ENCODE data around the gene LRRC56.
"Not testable (repeated sequence)": the region's sequence is repeated elsewhere in the genome, so short reads cannot be mapped to it uniquely, and the experiment has no call there.

The LRRC56 gene

GRCh38 chr11:565921-566509 is 28.7 kb downstream of the LRRC56 start:
- Mint-ChIP-seq H3K4me3 (peak overlapping the region; percentile 75), H3K27ac (no peak overlapping the region), H3K9me3 (no peaks in the 10 kb centered on the region), H3K4me1 (peaks cover 12% of the 10 kb centered on the region), H3K36me3 (peaks cover 52% of the 10 kb centered on the region)
- no peak for DNase-seq (ENCODE audit: low spot score in 2 of 2)
- ATAC-seq: no peak

GRCh38 chr11:567011-567628 is 29.8 kb downstream of the LRRC56 start:
- no peak for DNase-seq (ENCODE audit: low spot score in 2 of 2)
- ATAC-seq: no peak
- Mint-ChIP-seq H3K4me1 (peaks cover 6% of the 10 kb centered on the region), H3K9me3 (no peaks in the 10 kb centered on the region), H3K27ac (peak overlapping the region; percentile 37), H3K36me3 (peaks cover 44% of the 10 kb centered on the region), H3K4me3 (peak overlapping the region; percentile 75)

GRCh38 chr11:567629-568292 is 30.4 kb downstream of the LRRC56 start:
- H3K9me3 Mint-ChIP-seq: no peaks in the 10 kb centered on the region
- H3K36me3 Mint-ChIP-seq: peaks cover 44% of the 10 kb centered on the region
- ATAC-seq (no peak), DNase-seq (ENCODE audit: low spot score in 2 of 2) (no peak)
- H3K4me1 Mint-ChIP-seq: peaks cover 6% of the 10 kb centered on the region
- peak overlapping the region; percentile 75 for H3K4me3 Mint-ChIP-seq
- no peak overlapping the region for H3K27ac Mint-ChIP-seq

GRCh38 chr11:568306-569157 is 31.2 kb downstream of the LRRC56 start:
- ATAC-seq: peak; percentile 94
- Mint-ChIP-seq H3K9me3 (no peaks in the 10 kb centered on the region), H3K4me3 (peak overlapping the region; percentile 75), H3K36me3 (peaks cover 39% of the 10 kb centered on the region), H3K27ac (peak overlapping the region; percentile 54), H3K4me1 (peaks cover 4% of the 10 kb centered on the region)
- peak; percentile 93 to 98 for DNase-seq (ENCODE audit: low spot score in 2 of 2)

- H3K9me3 Mint-ChIP-seq: no peaks in the 10 kb centered on the region
- H3K27ac Mint-ChIP-seq: peak overlapping the region; percentile 54
- peak overlapping the region; percentile 75 for H3K4me3 Mint-ChIP-seq
- H3K4me1 Mint-ChIP-seq: peaks cover 4% of the 10 kb centered on the region
- peaks cover 31% of the 10 kb centered on the region for H3K36me3 Mint-ChIP-seq
- ATAC-seq (no peak), DNase-seq (ENCODE audit: low spot score in 2 of 2) (no peak)
Measured at GRCh38 chr11:569158-569885, 32.0 kb downstream of the LRRC56 start.

- Mint-ChIP-seq H3K27ac (no peak overlapping the region), H3K36me3 (peaks cover 26% of the 10 kb centered on the region), H3K9me3 (no peaks in the 10 kb centered on the region), H3K4me1 (peaks cover 14% of the 10 kb centered on the region), H3K4me3 (no peak overlapping the region)
- DNase-seq (ENCODE audit: low spot score in 2 of 2): no peak
- ATAC-seq: no peak
Measured at GRCh38 chr11:571802-572185, 34.5 kb downstream of the LRRC56 start.

- Mint-ChIP-seq H3K4me3 (no peak overlapping the region), H3K4me1 (peaks cover 25% of the 10 kb centered on the region), H3K27ac (no peak overlapping the region), H3K9me3 (no peaks in the 10 kb centered on the region), H3K36me3 (peaks cover 25% of the 10 kb centered on the region)
- ATAC-seq: no peak
- DNase-seq (ENCODE audit: low spot score in 2 of 2): no peak
Measured at GRCh38 chr11:573146-573759, 35.9 kb downstream of the LRRC56 start.

- peaks cover 33% of the 10 kb centered on the region for H3K36me3 Mint-ChIP-seq
- not testable (repeated sequence) for DNase-seq (ENCODE audit: low spot score in 2 of 2); H3K27ac Mint-ChIP-seq; ATAC-seq; H3K9me3 Mint-ChIP-seq
- H3K4me3 Mint-ChIP-seq: peak overlapping the region; percentile 82
- peaks cover 33% of the 10 kb centered on the region for H3K4me1 Mint-ChIP-seq
Measured at GRCh38 chr11:574031-574570, 36.8 kb downstream of the LRRC56 start.

GRCh38 chr11:574632-575312 is 37.4 kb downstream of the LRRC56 start:
- Mint-ChIP-seq H3K27ac (peak overlapping the region; percentile 58), H3K4me1 (peaks cover 40% of the 10 kb centered on the region), H3K9me3 (no peaks in the 10 kb centered on the region), H3K36me3 (peaks cover 37% of the 10 kb centered on the region), H3K4me3 (peak overlapping the region; percentile 82)
- ATAC-seq: no peak
- DNase-seq (ENCODE audit: low spot score in 2 of 2): peak in 1 of 2 donors; percentile 60

- Mint-ChIP-seq H3K36me3 (peaks cover 40% of the 10 kb centered on the region), H3K4me1 (peaks cover 47% of the 10 kb centered on the region), H3K27ac (peak overlapping the region; percentile 99), H3K9me3 (no peaks in the 10 kb centered on the region), H3K4me3 (peak overlapping the region; percentile 82)
- ATAC-seq: peak; percentile 49
- no peak for DNase-seq (ENCODE audit: low spot score in 2 of 2)
Measured at GRCh38 chr11:575313-575995, 38.1 kb downstream of the LRRC56 start.

GRCh38 chr11:575996-576768 is 38.9 kb downstream of the LRRC56 start, which contains the start of gene PHRF1:
TSS of gene PHRF1 (plus strand) at chr11:576470. CDS start at chr11:581513, 5,043 bp downstream.
- ATAC-seq: peak; percentile 93
- H3K9me3 Mint-ChIP-seq: no peaks in the 10 kb centered on the region
- peaks cover 51% of the 10 kb centered on the region for H3K4me1 Mint-ChIP-seq
- H3K27ac Mint-ChIP-seq: peak within 1 kb of the TSS; percentile 99
- DNase-seq (ENCODE audit: low spot score in 2 of 2): peak; percentile 95 to 97
- H3K36me3 Mint-ChIP-seq: peaks cover 48% of the 10 kb centered on the region
- H3K4me3 Mint-ChIP-seq: peak within 1 kb of the TSS; percentile 82

- peaks cover 56% of the 10 kb centered on the region for H3K36me3 Mint-ChIP-seq
- DNase-seq (ENCODE audit: low spot score in 2 of 2): peak in 1 of 2 donors; percentile 58
- no peak for ATAC-seq
- peaks cover 60% of the 10 kb centered on the region for H3K4me1 Mint-ChIP-seq
- no peaks in the 10 kb centered on the region for H3K9me3 Mint-ChIP-seq
- H3K4me3 Mint-ChIP-seq: peak overlapping the region; percentile 82
- peak overlapping the region; percentile 84 for H3K27ac Mint-ChIP-seq
Measured at GRCh38 chr11:576811-577610, 39.7 kb downstream of the LRRC56 start.
